Colonic mucosa (tissue), 4 donors: ENCODE results near the gene CYP1A1. TPM values are rescaled to one million over a fixed set of nuclear protein-coding genes. Genes with fewer than 3 reads are reported as not detected.

Experiments
- DNase-seq: peaks from one replicate; pipeline ENCODE4 v3.0.0-alpha.2; 2020
- H3K27ac ChIP-seq: fragments of 200-600 bp; one replicate; pipeline ENCODE4 v1.8.0; 2021
- H3K27me3 ChIP-seq: fragments of 200-600 bp; one replicate; pipeline ENCODE4 v1.8.0; 2021
- H3K36me3 ChIP-seq: fragments of 200-600 bp; one replicate; pipeline ENCODE4 v1.8.0; 2021
- H3K4me1 ChIP-seq: fragments of 200-600 bp; one replicate; pipeline ENCODE4 v1.8.0; 2021; ENCODE audit warnings: mild to moderate bottlenecking
- H3K4me3 ChIP-seq: fragments of 200-600 bp; one replicate; pipeline ENCODE4 v1.8.0; 2021
- H3K9ac ChIP-seq, 2 donors: one replicate each; pipeline ENCODE4 v1.7.0; 2013; ENCODE audit warnings: control low read depth in 2 of 2, low read depth in 2 of 2, low read length in 2 of 2
- H3K9me3 ChIP-seq: fragments of 200-600 bp; one replicate; pipeline ENCODE4 v1.8.0; 2021
- intact Hi-C: fragments of 100-400 bp; cut with DNase I; formaldehyde crosslinking; loops from one replicate; pipeline ENCODE4 v1.14.1; 2022
- total RNA-seq, 2 donors: library from RNA; stranded (reverse); fragmentation: NEBNext Ultra II Directional in 1 of 2; extraction: Animal tissue kit (Norgen Biotek cat#: 25700) in 1 of 2; gene quantifications; one replicate each; pipeline ENCODE4 v1.2.1, GENCODE V29; 2021
- TF ChIP-seq, protein P1 (sequence below): fragments of 200-600 bp; IDR thresholded peaks from one replicate; pipeline ENCODE4 v1.8.0; 2022; ENCODE audit warnings: antibody characterized with exemption, mild to moderate bottlenecking
- donor health status: healthy.
- donor health status: DM: no; HTN: no; CAD: no.
- donor health status: DM: no; HTN: no; CAD: no.

The CYP1A1 gene
- total RNA-seq, 2 donors from 2014 or later, result not detected

- DNase-seq, result no peak
- Histone ChIP-seq H3K9me3 (no peaks in the 10 kb centered on the region), H3K9ac (no peak overlapping the region), H3K27ac (no peak overlapping the region), H3K27me3 (no peaks in the 10 kb centered on the region), H3K4me3 (no peak overlapping the region), H3K4me1 (no peaks in the 10 kb centered on the region), H3K36me3 (no peaks in the 10 kb centered on the region)
- TF ChIP-seq, protein P1, sequence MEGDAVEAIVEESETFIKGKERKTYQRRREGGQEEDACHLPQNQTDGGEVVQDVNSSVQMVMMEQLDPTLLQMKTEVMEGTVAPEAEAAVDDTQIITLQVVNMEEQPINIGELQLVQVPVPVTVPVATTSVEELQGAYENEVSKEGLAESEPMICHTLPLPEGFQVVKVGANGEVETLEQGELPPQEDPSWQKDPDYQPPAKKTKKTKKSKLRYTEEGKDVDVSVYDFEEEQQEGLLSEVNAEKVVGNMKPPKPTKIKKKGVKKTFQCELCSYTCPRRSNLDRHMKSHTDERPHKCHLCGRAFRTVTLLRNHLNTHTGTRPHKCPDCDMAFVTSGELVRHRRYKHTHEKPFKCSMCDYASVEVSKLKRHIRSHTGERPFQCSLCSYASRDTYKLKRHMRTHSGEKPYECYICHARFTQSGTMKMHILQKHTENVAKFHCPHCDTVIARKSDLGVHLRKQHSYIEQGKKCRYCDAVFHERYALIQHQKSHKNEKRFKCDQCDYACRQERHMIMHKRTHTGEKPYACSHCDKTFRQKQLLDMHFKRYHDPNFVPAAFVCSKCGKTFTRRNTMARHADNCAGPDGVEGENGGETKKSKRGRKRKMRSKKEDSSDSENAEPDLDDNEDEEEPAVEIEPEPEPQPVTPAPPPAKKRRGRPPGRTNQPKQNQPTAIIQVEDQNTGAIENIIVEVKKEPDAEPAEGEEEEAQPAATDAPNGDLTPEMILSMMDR, result no peak
- intact Hi-C loops, result loop anchor here (10.0 kb wide), 1 partner anchor 388 kb away; no protein-coding TSS in a partner anchor
These were observed 37.4 kb upstream of the CYP1A1 start for GRCh38 chr15:74762791-74763150.

- no peaks in the 10 kb centered on the region for H3K27me3 ChIP-seq
- no peaks in the 10 kb centered on the region for H3K4me1 ChIP-seq
- DNase-seq, result no peak
- H3K27ac ChIP-seq, result no peak overlapping the region
- H3K4me3 ChIP-seq, result no peak overlapping the region
- no peaks in the 10 kb centered on the region for H3K36me3 ChIP-seq
- intact Hi-C loops, result no loop called here
- H3K9ac ChIP-seq, result no peak overlapping the region
- H3K9me3 ChIP-seq, result no peaks in the 10 kb centered on the region
- TF ChIP-seq, protein P1, result no peak
These were observed 33.4 kb upstream of the CYP1A1 start for GRCh38 chr15:74758736-74759135.

DNA sequence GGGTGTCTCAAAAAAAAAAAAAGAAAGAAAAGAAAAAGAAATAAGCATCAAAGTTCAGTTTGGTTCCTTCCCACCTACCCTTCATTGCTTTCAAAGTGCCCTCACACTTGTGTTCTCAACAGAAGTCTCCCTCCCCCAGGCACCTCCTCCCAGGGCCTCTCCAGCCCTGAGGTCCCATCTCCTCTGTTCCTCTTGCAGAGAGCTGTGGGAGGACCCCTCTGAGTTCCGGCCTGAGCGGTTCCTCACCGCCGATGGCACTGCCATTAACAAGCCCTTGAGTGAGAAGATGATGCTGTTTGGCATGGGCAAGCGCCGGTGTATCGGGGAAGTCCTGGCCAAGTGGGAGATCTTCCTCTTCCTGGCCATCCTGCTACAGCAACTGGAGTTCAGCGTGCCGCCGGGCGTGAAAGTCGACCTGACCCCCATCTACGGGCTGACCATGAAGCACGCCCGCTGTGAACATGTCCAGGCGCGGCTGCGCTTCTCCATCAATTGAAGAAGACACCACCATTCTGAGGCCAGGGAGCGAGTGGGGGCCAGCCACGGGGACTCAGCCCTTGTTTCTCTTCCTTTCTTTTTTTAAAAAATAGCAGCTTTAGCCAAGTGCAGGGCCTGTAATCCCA lies 29.4 kb upstream of the CYP1A1 start:
- Histone ChIP-seq H3K4me3 (no peak overlapping the region), H3K27ac (no peak overlapping the region), H3K27me3 (no peaks in the 10 kb centered on the region), H3K36me3 (no peaks in the 10 kb centered on the region), H3K4me1 (no peaks in the 10 kb centered on the region), H3K9ac (no peak overlapping the region), H3K9me3 (no peaks in the 10 kb centered on the region)
- intact Hi-C loops, result no loop called here
- no peak for DNase-seq
- TF ChIP-seq, protein P1, result no peak

DNA sequence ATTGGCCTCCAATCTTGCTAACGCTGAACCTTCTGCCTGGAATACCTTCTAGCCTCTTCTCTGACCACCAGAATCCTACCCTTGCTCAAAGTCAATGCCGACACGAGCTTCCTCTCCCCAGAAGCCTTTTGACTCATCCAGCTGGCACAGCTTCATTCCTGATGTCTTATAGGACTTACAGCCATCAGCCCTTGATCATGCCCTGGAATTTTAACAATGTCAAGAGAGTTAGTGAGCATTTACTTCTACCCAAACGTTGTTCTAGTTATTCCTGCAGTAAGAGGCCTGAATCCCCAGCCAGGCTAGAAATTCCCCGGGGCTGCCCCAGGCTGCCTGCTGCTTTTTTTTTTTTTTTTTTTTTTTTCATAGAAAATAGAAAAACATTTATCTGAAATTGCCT lies 27.2 kb upstream of the CYP1A1 start:
- Histone ChIP-seq H3K27me3 (no peaks in the 10 kb centered on the region), H3K4me1 (no peaks in the 10 kb centered on the region), H3K9me3 (no peaks in the 10 kb centered on the region), H3K4me3 (no peak overlapping the region), H3K9ac (no peak overlapping the region), H3K36me3 (no peaks in the 10 kb centered on the region), H3K27ac (no peak overlapping the region)
- TF ChIP-seq, protein P1, result no peak
- intact Hi-C loops, result no loop called here
- no peak for DNase-seq

DNA sequence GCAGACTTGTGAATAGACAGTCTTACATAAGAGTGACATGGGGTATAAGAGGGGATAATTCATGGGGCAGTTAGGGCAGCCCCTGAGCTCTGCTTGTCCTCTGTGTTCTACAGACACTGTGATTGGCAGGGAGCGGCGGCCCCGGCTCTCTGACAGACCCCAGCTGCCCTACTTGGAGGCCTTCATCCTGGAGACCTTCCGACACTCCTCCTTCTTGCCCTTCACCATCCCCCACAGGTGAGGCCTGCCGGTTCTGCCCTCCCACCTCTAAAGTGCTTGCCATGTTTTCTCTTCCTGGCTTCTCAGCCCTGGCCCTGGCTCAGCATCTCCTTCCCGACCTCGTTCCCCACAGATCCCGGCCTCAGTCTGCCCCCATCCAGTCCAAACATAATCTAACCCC lies 26.7 kb upstream of the CYP1A1 start:
- intact Hi-C loops, result no loop called here
- H3K4me1 ChIP-seq, result no peaks in the 10 kb centered on the region

More for the DNA sequence above, 26.7 kb upstream of the CYP1A1 start:
- H3K27ac ChIP-seq, result no peak overlapping the region
- no peak for DNase-seq
- H3K36me3 ChIP-seq, result no peaks in the 10 kb centered on the region
- TF ChIP-seq, protein P1, result no peak
- H3K9ac ChIP-seq, result no peak overlapping the region
- no peaks in the 10 kb centered on the region for H3K9me3 ChIP-seq
- H3K27me3 ChIP-seq, result no peaks in the 10 kb centered on the region
- no peak overlapping the region for H3K4me3 ChIP-seq
